Measurements from ENCODE around the gene TTC21B.

Gene TTC21B

GRCh38 chr2:165924946-165925345, 28.6 kb downstream of the TTC21B start:
- DNase-seq (ENCODE audit: low read depth), result no peak

DNA sequence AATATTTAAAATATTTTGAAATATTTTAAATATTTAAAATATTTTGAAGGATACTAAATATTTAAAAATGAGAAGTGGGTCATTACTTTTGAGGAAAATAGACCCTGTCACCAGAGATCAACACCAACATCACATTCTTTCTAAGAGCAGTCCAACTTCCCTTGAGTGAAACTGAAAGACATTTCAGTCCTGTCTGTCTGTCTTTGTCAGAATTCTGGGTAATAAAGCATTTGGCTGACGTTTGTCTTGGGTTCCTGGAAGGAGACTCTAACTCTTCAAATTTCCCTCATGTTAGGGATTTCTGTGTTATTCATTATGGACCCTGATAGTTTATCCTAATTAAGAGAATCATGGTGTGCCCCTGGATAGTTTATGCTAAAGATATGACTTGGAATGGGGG, 32.8 kb downstream of the TTC21B start:
- no peak for DNase-seq (ENCODE audit: low read depth)

DNA sequence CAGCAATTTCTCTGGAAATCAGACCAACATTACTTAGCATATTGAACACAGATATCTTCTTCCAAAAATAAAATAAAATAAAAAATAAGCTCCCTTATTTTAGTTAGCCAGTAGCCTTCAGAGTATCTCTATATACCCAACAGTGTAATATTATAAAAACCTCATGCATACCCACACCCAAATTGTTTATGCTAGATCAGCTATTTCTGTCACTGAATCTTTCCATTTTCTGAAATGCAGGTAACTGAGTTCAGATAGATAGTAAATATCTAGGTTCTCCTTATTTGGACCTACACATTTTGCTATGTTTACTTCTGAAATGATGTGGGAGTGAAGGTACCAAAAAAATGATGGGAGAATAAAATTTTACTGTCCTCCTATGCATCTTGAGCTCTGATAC, 39.9 kb downstream of the TTC21B start:
- no peak for DNase-seq (ENCODE audit: low read depth)

GRCh38 chr2:165911981-165912380, 41.6 kb downstream of the TTC21B start:
- no peak for DNase-seq (ENCODE audit: low read depth)

- DNase-seq (ENCODE audit: low read depth), result peak; percentile 35
These were observed 42.3 kb downstream of the TTC21B start for GRCh38 chr2:165911231-165911630.

DNA sequence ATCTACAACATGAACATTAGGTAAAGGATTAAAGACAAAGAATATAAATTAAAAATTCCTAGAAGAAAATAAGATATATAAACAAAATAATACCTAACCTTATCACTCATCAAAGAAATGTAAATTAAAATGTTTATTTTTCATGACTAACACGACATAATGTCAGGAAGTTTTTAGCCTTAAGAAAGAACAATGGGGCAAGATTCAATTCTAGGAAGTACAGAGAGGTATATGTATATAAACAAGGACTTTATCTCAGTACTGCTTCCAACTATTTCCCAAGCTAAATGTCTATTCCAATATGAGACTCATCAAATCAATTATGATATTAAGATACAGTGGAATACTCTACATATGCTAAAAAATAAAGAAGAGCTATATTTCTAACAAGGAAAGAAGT, 44.1 kb downstream of the TTC21B start:
- no peak for DNase-seq (ENCODE audit: low read depth)

DNA sequence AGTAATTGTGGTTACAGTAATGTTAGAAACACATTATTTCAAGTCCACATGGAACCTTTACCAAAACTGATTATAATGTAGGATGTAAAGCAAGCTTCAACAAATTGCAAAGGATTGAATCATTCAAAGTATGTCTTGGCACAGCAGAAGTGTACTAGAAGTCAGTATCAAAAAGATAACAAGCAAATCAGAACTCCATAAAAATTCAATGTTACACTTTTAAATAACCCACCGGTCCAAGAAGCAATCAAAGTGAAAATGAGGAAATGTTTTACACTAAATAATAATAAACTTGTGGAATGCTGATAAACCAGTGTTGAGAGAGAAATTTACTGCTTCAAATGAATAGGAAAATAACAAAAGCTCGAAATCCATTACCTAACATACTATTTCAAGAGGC, 47.7 kb downstream of the TTC21B start:
- no peak for DNase-seq (ENCODE audit: low read depth)

DNA sequence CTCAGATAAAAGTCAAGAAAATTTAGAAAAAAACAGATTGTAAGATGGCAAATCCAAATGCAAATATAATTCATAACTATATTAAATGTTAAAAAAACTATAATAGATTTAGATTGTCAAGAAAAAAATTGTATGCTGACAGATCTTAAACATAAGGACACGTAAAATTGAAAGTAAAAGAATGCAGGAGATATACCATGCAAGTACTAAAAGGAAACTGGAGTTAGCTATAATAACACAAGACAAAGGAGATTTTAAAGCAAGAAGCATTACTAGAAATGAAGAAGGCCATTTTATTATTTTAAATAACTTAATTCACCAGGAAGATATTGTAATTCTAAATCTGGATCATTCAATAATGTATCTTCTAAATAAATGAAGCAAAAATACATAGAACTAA, 48.3 kb downstream of the TTC21B start:
- no peak for DNase-seq (ENCODE audit: low read depth)

DNA sequence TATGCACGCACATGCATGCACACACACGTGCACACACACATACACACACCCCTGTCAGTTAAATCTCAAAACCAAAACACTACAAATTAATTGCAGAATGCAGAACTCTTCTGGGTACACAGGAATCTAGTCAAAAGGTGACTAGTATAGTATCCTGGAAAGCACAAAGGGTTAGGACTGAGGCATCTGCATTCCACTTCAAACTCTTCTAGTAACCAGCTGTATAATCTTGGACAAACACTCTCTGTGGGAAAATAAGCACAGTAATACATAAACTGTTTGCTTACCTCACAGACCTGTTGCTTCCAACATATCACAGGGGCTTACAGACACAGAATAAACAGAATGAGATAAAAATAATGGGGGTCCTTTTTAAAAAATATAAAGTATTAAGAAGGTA, 49.1 kb downstream of the TTC21B start:
- no peak for DNase-seq (ENCODE audit: low read depth)

GRCh38 chr2:165903406-165903805, 50.2 kb downstream of the TTC21B start:
- no peak for DNase-seq (ENCODE audit: low read depth)

DNA sequence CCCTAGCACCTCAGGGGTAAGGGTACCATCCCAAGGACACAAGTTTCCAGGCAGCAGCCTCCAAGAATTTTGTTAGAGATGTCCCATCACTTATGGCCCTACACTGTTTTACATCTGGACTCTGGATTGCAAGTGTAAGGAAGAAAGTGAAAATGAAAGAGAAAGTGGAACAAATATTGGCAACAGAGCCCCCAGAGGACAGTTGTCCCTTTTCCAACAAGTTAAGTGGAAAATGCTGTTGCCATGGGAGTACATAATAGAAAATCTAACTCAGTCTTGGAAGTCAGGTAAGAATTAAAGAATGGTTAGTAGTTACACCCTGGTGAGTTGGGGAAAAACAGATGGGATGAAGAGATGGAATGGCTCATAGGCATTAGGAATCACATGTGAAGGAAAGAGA, 50.6 kb downstream of the TTC21B start:
- DNase-seq (ENCODE audit: low read depth), result no peak

DNA sequence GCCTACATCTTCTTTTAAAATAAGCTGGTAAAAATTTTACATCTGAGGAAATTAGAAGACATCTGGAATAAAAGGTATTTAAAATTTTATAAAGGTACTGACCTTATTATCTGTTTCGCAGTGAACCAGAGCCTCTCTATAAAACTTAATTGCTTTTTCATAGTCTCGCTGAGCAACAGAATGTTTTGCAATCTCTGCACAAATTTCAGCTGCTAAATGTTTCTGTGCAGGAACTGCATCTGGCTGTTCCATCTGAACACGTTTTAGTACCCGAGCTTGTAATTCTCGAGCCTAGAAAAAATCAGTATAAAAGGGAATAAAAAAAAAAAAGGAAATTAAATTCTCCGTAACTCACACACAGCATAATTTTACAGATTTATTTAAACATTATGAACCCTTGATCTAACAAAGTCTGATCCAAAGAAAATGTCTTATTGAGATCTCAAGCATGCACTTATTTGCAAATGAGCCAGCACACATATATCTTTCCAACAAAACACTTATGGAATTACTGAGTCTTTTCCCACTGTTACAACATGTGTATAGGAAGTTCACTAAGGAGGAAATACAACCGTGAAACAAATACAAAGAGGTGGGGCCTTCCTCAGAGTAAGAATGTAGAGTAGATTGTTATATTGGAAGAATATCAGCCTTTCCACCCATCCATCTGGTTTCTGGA, 51.8 kb downstream of the TTC21B start:
- no peak for DNase-seq (ENCODE audit: low read depth)

DNA sequence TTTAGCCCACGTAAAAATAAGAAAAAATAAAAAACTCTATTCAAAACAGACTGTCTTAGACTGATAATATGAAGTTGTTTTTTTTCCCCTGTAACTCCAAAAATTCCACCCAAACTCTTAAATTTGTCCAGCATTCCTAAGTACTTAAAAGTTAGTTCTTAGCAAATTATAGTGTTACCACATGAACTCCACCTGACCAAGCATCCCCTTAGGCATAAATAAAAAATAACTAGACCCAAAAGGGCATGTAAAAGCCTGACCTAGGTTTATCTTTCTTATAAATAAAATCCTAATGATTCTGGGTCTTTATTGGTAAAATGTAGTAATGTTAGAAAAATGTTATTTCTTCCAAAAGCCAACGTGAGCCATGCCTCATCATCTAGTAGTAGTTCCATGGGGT, 54.3 kb downstream of the TTC21B start:
- no peak for DNase-seq (ENCODE audit: low read depth)

DNA sequence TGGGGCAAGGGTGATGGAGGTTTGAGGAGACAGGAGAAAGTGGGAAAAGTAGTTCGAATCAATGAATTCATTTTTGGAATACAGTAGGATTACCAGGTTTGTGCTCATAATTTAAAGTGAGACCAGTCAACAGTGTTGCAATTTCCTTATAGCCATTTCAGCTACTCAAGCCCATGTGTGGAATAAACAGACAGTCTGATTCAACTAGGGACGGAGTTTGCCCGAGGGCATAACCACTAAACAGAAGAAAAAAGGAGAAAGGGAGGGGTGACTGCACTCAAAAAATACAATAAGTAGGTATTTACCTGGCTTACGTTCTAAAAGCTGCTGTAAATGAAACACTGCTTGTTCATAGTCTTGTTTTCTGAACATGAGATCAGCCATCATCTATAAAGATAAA, 55.2 kb downstream of the TTC21B start:
- DNase-seq (ENCODE audit: low read depth), result no peak

GRCh38 chr2:165897726-165898125, 55.9 kb downstream of the TTC21B start:
- DNase-seq (ENCODE audit: low read depth), result no peak

- DNase-seq (ENCODE audit: low read depth), result no peak
These were observed 56.5 kb downstream of the TTC21B start for GRCh38 chr2:165897074-165897473.

GRCh38 chr2:165895974-165896373, 57.6 kb downstream of the TTC21B start:
- no peak for DNase-seq (ENCODE audit: low read depth)

DNA sequence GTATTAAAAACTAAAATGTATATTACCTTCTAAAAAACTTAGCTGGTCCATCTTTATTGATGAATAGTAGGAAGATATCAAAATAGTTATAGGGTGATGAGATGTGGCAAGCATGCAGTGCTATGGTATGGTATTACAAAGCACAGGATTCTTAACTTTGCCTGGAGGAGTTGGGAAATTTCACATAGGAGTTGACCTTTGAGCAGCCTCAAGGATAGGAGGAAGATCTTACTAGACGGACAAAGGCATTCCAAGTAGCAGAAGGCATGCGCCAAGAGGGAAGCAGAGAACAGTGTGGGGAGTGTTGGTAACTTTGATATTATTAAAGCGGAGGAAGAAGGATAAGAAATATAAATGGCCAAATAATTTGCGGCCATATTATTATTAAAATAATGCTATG, 60.0 kb downstream of the TTC21B start:
- DNase-seq (ENCODE audit: low read depth), result no peak

DNA sequence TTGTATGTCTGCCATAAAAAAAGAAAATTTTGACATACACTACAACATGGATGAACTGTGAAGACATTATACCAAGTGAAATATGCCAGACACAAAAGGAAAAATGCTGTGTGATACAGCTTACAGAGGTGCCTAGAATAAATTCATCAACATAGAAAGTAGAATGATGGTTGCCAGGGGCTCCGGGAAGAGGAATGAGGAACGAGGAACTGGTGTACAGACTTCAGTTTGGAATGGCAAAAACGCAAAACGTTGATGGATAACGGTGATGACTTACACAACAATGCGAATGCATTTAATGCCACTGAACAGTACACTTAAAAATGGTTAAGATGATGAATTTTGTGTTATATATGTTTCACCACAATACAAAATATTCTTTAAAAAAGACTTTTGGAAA, 61.0 kb downstream of the TTC21B start:
- DNase-seq (ENCODE audit: low read depth), result no peak

GRCh38 chr2:165891943-165892342, 61.6 kb downstream of the TTC21B start:
- no peak for DNase-seq (ENCODE audit: low read depth)

DNA sequence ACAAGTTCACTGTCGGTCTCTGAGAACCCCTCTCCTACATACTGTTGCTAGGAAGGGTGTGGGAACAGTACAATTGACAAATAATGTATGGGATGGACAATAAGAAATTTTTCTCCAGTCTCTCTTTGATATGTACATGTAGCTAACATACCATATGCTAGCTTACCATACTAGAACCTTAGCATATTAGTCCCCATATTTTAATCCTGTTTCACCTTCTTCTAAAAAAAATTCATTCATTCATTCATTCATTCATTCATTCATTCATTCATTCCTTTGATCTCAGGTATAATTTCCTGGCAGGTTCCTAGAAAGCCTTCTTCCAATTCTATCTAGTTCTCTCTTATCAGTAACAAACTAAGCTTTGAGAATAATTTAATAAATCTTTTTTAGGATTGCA, 62.2 kb downstream of the TTC21B start:
- DNase-seq (ENCODE audit: low read depth), result no peak

GRCh38 chr2:165889798-165890197, 63.8 kb downstream of the TTC21B start:
- no peak for DNase-seq (ENCODE audit: low read depth)

GRCh38 chr2:165889158-165889557, 64.4 kb downstream of the TTC21B start:
- no peak for DNase-seq (ENCODE audit: low read depth)

DNA sequence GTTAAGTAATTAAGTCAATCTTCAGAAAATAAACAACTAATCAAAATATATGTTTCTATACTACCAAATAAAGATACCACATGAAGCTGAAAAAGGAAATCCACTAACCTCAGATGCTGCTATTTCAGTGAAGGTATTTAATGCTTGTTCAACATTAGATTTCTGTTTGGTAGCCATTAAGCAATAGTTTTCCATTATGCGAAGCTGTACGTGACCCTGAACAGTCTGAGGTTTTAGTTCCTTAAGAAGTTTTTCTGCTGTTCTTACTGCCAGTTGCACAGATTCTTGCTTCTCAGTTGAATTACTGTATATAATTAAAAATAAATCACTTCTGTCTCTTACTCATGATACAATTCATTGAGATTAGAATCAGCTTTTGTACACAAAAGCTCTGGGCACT, 65.4 kb downstream of the TTC21B start:
- DNase-seq (ENCODE audit: low read depth), result no peak

Measured in HS-5 (cell line).